Right lung (tissue), 5 donors: ENCODE results near the gene ZNF12. TPM values are rescaled to one million over a fixed set of nuclear protein-coding genes. Genes with fewer than 3 reads are reported as not detected.
"Not testable (repeated sequence)": the region's sequence is repeated elsewhere in the genome, so short reads cannot be mapped to it uniquely, and the experiment has no call there.

Source experiments
- DNase-seq, 2 donors: peaks; one replicate each; pipeline ENCODE4 v3.0.0-alpha.2; 2013
- polyA plus RNA-seq, 5 donors: library from polyadenylated mRNA; unstranded; fragments of 120-200 nt; gene quantifications; one replicate each; pipeline versions ENCODE4 v1.2.1 to v1.2.3, GENCODE V29; 2013; ENCODE audit warnings: inconsistent platforms in 1 of 5, low replicate concordance in 1 of 5; ENCODE audit not compliant: insufficient read length in 5 of 5, insufficient read depth in 1 of 5

The ZNF12 gene
- polyA plus RNA-seq, 5 donors: 27.0 to 43.8 (median 36.5) TPM

DNA sequence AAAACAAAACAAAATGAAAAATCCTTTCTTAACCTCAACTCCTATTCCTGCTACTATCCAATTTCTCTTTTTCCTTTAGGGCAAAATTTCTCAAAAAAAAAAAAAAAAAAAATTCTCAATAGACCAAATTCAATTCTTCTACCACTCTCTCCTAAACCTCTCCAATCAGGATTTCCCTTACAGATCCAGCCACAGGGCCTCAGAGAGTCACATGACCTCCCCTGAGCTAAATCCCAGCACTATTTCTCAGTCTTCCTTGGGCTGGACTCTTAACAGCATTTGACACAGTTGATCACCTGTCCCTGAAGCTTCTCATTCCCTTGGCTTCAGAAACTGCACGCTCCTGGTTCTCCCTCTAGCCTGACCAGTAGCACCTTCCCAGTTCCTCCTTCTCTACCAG is 4.9 kb downstream of the ZNF12 start:
- no peak for DNase-seq

DNA sequence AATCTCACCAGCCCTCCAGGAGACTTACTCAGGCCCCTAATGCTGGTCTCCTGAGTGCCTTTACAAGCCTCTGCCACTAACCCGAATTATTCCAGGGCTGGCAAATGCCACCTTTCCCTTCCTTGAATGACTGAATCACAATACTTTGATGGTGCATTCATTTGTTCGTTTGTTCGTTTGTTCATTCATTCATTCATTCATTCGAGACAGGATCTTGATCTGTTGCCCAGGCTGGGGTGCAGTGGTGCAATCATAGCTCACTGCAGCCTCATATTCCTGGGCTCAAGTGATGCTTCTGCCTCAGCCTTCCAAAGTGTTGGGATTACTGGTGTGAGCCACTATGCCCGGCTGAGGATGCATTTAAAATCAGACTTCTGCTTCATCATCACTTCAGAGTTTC is 6.0 kb downstream of the ZNF12 start:
- DNase-seq: no peak

DNA sequence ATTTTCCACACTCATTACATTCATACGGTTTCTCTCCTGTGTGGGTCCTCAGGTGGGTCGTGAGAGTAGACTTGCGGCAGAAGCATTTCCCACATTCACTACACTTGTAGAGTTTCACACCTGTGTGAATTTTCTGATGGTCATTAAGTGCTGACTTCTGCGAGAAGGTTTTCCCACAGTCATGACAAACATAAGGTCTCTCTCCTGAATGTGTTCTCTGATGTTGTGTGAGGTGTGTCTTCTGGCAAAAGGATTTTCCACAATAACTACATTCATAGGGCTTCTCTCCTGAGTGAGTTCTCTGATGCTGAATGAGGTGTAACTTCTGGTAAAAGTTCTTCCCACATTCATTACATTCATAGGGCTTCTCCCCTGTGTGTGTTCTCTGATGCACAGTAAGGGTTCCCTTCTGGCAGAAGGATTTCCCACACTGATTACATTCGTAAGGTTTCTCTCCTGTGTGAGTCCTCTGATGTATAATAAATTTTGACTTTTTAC is 15.1 kb downstream of the ZNF12 start:
- DNase-seq: no peak

DNA sequence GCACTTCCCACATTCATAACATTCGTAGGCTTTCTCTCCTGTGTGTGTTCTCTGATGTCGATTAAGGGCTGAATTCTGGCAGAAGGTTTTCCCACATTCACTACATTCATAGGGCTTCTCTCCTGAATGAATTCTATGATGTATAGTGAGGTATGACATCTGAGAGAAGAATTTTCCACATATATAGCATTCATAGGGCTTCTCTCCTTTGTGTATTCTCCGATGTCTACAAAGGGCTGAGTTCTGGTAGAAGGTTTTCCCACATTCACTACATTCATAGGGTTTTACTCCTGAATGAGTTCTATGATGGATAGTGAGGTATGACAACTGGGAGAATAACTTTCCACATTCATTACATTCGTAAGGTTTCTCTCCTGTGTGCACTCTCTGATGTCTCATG is 15.6 kb downstream of the ZNF12 start:
- DNase-seq: no peak

DNA sequence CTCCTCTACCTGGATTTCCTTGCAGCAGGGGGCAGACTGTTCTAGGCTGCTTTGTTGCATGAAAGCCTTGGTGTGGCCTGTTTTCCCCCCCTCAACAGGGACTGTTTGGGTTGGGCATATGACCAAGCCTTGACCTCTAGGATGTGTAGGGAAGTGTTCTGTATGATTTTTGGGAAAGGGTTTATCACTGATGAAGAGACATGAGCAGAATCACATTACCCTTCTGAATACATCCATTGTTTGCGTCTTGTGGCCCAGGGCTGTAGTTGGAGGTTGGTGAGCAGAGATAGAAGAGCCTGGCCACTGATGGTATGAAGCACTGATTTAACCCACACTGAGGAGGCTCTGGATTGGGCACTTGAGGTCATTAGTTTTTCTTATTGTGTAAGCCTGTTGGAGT is 26.6 kb downstream of the ZNF12 start:
- no peak for DNase-seq

DNA sequence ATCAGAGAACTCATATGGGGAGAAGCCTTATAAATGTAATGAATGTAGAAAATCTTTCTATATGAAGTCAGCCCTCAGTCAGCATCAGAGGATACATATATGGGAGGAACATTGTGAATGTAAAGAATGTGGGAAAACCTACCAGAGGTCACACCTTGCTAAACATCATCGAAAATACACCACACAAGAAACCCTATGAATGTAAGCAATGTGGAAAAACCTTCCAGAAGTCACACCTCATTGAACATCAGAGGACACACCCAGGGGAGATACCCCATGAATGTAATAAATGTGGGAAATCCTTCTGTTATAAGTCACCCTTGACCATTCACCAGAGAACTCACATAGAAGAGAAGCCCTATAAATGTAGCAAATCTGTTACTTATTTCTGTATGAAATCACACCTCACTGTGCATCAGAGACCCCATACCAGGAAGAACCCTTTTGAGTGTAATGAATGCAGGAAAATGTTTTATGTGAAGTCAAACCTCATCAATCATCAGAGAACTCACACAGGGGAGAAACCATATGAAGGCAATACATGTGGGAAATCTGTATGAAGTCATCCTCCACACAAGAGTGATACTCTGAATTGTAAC is 30.8 kb downstream of the ZNF12 start:
- DNase-seq: no peak

DNA sequence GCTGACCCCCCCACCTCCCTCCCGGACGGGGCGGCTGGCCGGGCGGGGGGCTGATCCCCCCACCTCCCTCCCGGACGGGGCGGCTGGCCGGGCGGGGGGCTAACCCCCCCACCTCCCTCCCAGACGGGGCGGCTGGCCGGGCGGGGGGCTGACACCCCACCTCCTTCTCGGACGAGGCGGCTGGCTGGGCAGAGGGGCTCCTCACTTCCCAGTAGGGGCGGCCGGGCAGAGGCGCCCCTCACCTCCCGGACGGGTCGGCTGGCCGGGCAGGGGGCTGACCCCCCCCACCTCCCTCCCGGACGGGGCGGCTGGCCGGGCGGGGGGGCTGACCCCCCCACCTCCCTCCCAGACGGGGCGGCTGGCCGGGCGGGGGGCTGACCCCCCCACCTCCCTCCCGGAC is 35.9 kb downstream of the ZNF12 start:
- not testable (repeated sequence) for DNase-seq

DNA sequence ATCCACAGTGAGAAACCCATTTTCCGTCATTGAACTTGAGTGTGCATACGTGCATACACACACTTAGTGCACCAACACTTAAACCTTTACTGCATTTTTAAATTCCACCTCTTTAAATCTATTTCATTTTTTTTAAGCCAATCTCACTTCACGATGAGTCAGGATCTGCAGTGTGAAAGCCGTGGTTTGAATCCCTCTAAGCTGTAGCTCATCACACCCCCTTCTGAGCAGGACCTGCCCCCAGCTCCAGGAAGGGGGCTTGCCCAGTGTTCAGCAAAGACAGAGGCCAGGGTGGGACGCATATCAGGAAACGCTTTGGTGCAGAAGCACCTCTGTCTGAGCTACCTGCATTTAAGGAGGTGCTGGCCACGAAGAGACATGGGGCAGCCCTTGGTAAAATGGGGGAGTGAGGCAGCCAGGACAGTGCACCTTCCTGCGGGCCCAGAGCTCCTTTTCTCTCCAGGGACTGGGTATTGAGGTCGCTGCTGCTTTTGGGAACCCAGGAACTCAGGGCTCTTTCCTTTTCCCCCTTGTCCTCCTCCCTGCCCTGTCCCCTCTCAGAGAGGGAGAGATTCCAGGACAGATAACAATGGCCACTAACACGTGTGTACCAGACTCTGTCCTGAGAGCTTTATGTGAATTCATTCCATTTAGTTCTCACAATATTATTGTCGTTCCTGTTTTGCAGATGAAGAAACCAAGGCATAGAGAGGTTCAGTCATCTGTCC is 48.0 kb downstream of the ZNF12 start:
- DNase-seq: no peak

DNA sequence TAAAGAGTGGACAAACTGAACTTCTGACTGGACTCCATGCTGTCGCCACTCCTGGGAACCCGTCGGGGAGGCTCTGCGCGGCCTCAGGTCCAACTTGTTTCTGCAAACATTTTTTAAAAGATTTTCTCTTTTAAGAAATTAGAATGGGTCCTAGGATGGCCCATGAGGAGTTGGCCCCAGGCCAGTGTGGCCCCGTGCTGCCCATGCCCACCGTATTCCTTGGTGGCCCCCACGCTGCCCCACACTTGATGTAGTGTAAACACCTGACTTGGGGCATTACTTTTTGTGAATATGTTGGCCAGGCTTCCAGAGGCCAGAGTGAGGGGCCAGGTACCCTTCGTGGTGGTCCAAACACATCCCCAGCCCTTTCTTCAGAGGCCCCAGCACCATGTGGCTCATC is 50.3 kb downstream of the ZNF12 start:
- no peak for DNase-seq

DNA sequence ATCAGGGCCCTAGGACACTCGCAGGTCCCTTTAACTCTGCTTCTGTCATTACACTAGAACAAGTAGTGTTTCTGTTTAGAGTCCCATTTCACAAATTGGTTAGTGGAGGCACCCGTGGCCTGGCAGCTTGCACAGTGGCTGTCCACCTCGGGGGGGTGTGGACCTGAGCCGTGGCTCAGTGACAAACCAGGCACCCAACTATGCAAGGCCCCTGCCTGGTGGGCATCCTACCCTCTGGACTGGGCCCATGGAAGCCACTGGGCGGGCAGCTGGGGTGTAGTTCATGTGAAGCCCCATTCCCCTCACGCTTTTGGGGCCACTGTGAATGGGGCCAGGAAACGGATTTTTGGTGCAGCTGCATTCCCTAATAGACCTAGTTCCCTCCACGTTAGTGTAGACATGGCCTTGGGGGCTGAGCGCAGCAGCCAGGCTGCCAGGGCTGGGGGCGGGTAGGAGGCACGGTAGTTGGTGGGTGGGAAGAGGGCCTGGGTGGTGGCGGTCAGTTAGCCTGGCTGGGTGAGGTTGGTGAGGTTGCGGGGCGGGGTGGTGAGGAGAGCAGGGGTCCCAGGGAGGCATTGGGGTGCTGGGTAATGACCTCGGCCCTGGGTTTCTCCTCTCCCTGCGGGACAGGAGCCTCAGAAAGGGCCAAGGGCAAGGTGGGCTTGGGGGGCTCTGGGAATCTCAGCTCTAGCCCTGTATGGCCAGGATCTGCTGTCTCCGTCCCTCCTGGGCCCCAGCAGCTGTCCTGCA is 50.9 kb downstream of the ZNF12 start:
- no peak for DNase-seq

DNA sequence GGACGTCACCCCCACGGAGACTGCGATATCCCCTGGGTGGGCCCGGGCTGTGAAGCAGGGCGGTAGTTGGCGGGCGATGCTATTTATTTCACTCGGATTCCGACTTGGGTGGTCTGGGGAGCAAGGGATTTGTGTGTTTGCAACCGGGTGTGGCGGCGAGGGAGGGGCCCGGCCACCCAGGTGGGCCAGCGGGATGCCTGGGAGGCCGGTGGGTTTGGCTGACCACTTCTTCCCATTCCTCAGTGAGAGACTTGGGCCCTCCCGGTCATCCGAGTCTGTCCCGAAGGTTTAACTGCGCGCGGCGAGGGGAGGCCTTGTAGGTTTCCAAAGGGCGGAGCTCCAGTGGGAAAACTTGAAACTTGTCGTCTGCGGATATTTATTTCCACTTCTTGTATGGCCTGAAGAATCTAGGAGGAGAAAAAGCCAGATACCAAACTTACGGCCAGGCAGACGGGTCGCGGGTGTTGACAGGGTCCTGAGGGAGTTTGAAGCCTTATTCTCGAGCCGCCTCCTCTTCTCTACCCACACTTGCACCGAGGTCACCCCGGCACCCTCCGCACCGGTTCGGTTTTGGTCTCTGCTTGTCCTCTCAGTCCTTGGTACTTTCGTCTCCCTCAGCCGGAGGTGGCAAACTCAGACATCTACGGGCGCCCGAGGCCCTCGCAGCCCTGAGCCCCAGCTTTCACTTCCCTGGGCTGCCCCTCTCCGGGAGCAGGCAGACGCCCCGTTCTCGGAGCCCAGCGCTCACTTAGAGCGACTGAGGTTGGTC is 51.7 kb downstream of the ZNF12 start:
- no peak for DNase-seq

DNA sequence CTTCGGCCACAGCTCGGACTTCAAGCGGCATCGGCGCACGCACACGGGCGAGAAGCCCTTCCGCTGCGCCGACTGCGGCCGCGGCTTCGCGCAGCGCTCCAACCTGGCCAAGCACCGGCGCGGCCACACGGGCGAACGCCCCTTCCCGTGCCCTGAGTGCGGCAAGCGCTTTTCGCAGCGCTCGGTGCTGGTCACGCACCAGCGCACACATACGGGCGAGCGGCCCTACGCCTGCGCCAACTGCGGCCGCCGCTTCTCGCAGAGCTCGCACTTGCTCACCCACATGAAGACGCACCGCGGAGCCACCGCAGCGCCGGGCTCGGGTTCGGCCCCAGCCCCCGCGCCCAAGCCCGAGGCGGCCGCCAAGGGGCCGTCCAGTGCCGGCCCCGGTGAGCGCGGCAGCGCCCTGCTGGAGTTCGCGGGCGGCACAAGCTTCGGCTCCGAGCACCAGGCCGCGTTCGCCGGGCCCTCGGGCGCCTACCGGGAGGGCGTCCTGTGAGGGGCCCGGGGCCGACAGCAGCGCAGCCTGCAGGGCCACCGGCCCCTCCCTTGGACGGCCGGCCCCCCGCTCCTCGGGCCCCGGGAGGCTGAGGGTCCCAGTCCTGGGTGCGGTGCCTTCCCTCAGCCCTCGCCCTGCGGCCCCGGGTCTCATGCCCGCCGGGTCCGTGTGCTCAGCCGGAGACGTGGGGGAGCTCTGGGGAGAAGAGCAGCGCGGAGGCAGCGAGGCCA is 52.5 kb downstream of the ZNF12 start:
- DNase-seq: no peak

DNA sequence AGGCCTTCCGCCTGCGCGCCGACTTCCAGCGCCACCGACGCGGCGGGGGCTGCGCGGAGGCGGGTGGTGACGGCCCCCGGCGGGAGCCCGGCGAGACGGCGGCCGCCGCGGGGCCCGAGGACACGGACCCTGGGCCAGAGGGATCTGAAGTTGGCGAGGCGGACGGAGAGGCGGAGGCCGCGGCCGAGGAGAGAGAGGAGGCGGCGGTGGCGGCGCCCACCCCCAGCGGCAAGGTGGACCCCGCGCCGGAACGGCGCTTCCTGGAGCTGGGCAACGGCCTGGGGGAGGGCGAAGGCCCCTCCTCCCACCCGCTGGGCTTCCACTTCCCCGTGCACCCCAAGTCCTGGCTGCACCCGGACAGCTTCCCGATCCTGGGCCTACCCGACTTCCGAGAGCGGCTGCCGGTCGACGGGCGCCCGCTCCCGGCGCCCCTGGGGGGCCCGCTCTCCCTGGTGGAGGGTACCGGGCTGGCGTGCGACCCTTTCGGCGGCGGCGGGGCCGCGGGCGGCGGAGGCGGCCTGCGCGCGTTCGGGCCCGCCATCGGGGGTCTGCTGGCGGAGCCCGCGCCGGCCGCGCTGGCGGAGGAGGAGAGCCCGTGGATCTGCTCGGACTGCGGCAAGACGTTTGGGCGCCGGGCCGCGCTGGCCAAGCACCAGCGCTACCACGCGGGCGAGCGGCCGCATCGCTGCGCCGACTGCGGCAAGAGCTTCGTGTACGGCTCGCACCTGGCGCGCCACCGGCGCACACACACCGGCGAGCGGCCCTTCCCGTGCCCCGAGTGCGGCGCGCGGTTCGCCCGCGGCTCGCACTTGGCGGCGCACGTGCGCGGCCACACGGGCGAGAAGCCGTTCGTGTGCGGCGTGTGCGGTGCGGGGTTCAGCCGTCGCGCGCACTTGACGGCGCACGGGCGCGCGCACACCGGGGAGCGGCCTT is 53.4 kb downstream of the ZNF12 start:
- no peak for DNase-seq

DNA sequence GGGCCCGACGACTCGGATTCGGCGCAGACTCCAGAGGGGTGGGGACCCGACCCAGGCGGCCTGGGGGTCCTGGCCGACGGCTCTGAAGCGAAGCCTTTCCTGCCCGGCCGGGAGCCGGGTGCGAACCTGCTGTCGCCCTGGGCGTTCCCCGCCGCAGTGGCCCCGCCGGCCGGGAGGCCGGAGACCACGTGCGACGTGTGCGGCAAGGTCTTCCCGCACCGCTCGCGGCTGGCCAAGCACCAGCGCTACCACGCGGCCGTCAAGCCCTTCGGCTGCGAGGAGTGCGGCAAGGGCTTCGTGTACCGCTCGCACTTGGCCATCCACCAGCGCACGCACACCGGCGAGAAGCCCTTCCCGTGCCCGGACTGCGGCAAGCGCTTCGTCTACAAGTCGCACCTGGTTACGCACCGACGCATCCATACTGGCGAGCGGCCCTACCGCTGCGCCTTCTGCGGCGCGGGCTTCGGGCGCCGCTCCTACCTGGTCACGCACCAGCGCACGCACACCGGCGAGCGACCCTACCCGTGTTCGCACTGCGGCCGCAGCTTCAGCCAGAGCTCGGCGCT is 54.2 kb downstream of the ZNF12 start:
- DNase-seq: no peak

DNA sequence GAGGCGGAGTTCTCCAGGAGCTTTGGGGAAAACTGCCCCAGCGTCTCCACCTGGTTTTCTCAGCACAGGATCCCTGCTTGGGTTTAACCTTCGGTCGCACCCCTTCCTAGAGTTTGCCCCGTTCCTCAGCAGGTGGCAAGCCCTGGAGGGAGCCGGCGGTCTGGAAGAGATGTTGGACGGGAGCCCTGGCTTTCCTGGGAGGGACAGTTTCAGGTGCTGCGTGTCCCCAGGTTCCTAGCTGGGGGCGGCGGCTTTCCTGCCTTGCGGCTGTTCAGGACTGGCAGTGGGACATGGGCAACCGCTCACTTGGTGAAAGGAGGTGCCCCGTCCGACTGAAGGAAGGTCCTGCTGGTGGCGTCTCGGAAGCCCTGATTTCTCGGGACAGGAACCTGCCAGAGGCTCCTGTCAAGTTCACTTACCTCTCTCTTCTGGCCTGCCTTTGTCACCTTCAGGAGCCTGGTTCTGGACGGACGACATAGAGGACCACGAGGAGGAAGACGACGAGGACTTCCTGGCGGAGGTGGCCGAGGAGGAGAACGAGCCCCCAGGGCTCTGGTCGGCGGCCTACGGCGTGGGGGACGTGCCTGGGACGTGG is 54.8 kb downstream of the ZNF12 start:
- DNase-seq: no peak

DNA sequence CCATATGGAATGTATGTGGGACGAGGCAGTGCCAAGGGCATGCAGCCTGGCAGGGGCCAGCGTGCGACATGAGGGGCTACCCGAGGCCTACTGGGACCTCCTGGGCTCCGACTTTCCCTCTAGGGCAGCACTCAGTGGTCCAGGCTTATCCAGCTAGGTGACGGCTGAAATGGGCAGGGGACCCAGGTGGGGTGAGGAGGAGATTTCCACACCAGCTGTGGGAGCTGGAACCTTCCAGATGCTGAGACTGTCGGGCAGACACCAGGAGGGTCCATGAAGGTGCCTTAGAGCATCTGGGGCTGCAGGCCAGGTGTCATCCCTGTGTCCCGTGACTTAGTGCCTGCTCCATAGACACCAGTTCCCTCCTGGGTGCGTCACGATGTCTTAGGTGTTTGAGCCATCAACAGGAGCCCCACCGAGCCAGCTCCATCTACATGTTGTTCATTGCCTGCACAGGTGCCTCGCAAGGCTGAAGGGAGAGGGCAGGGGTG is 56.2 kb downstream of the ZNF12 start:
- DNase-seq: no peak

DNA sequence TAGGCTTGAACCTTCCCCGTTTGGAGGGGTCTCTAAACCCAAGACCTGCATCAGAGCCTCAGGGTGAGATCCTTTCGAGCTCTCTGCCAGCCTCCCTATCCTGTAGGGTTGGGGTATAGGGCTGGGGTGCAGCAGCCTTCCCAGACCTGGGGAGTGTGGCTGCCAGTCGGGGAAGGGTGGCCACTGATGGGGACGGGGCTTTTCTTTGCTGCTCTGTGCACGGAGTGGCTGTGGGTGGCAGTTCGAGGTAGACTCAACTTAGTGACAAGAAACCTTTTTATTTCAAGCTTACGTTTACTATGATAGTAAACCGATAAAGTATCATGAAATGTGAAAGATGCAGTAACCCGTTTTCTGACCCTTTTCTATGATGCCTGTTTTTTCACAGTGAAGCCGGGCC is 56.7 kb downstream of the ZNF12 start:
- DNase-seq: no peak

DNA sequence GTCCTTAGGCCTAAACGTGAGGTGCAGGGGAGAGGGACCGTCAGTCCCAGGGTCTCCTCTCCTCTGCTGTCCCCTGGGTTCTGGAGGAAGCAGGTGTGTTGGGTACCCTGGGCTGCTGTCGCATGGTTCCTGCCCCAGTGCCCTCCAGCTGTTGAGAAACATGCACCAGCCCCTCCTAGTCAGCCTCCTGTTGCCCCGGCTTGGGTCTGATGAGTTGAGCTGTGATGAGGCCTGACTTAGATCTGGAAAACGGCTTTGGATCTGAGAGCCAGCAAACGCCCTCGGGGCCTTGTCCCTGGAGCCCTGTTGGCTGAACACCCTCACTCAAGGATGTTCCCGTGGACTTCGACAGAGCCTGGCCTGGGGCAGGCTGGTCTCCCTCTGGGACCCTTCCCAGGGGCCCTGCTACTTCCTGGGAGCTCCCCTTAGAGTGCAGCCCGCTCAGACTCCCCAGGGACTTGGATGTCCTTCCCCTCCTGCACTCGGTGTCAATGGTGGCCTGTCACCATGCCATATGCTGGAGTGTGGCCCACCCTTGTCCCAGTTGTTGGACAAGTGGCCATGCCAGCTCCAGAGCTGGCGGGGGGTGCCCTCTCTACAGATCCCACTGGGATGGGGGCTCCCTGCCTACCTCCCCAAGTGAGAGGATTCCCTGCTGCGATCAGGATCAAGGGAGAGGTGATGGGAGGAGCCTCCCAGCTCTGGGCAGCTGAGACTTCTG is 57.3 kb downstream of the ZNF12 start:
- DNase-seq: no peak

DNA sequence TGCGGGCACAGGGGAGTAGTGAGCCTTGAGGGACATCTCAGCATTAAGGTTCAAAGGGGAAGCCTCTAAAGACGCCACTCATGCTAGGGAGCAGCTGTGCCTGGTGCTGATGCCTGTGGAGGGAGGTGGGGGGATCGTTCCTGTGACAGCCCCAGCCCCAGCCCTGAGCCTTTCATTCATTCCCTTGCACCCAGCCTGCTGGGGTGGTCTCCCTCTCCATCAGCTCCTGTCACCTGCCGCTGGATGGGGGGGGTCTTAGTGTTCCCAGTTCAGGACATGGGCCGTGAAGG is 58.0 kb downstream of the ZNF12 start:
- no peak for DNase-seq
